Measurements from ENCODE around the gene CAPN9.

DNA sequence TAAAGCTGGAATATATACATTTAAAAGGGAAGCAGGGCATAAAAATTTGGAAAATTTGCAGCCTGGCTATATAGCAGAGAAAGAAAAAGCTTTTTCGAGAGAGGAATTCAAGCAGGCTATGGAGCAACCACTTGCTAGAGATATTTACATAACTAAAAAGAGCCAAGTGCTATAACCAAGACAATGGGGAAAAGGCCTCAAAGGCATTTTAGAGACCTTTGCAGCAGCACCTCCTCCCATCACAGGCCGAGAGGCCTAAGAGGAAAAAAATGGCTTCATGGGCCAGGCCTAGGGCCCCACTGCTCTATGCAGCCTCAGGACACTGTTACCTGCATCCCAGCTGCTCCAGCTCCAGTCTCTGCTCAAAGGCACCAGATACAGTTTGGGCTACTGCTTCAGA lies 37.0 kb downstream of the CAPN9 start:
- no peak for TF ChIP-seq ZBTB7A (IDR thresholded peaks at IDR 0.05; ENCODE audit: low read depth)
- TF ChIP-seq, protein P1, sequence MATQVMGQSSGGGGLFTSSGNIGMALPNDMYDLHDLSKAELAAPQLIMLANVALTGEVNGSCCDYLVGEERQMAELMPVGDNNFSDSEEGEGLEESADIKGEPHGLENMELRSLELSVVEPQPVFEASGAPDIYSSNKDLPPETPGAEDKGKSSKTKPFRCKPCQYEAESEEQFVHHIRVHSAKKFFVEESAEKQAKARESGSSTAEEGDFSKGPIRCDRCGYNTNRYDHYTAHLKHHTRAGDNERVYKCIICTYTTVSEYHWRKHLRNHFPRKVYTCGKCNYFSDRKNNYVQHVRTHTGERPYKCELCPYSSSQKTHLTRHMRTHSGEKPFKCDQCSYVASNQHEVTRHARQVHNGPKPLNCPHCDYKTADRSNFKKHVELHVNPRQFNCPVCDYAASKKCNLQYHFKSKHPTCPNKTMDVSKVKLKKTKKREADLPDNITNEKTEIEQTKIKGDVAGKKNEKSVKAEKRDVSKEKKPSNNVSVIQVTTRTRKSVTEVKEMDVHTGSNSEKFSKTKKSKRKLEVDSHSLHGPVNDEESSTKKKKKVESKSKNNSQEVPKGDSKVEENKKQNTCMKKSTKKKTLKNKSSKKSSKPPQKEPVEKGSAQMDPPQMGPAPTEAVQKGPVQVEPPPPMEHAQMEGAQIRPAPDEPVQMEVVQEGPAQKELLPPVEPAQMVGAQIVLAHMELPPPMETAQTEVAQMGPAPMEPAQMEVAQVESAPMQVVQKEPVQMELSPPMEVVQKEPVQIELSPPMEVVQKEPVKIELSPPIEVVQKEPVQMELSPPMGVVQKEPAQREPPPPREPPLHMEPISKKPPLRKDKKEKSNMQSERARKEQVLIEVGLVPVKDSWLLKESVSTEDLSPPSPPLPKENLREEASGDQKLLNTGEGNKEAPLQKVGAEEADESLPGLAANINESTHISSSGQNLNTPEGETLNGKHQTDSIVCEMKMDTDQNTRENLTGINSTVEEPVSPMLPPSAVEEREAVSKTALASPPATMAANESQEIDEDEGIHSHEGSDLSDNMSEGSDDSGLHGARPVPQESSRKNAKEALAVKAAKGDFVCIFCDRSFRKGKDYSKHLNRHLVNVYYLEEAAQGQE (IDR thresholded peaks at IDR 0.05; ENCODE audit: low read depth) = no peak
- no peak for TF ChIP-seq CREB1 (IDR thresholded peaks at IDR 0.05; ENCODE audit: low read depth)
- TF ChIP-seq RAD21 (IDR thresholded peaks at IDR 0.05; ENCODE audit: low read depth) = no peak
- no peak for TF ChIP-seq EGR1 (IDR thresholded peaks at IDR 0.05)
- TF ChIP-seq YY1 (IDR thresholded peaks at IDR 0.05; ENCODE audit: low read depth) = no peak
- TF ChIP-seq EP300 (IDR thresholded peaks at IDR 0.05; ENCODE audit: borderline replicate concordance) = no peak
- no peak for TF ChIP-seq CEBPB (IDR thresholded peaks at IDR 0.05)
- no peak for TF ChIP-seq MAX (IDR thresholded peaks at IDR 0.05)
- no peak for TF ChIP-seq TEAD4 (IDR thresholded peaks at IDR 0.05)
- TF ChIP-seq FOXM1 (IDR thresholded peaks at IDR 0.05; ENCODE audit: borderline replicate concordance, low read depth) = no peak

Data from Ishikawa (cell line).